Panc1 (cell line): Measurements from ENCODE around the gene RAP1GAP2.

Experiments
- CTCF ChIP-seq: fragments of 450-650 bp; IDR thresholded peaks from 2 replicates; pipeline ENCODE4 v1.5.1; 2017; ENCODE audit warnings: mild to moderate bottlenecking
- POLR2AphosphoS5 ChIP-seq: IDR thresholded peaks from 2 replicates; pipeline ENCODE4 v1.6.1; 2012; ENCODE audit warnings: mild to moderate bottlenecking, low read depth, low read length, moderate library complexity
- REST ChIP-seq, 2 experiments: IDR thresholded peaks; 2 replicates each; pipeline ENCODE4 v1.6.1; 2011 to 2012; ENCODE audit warnings: low read depth in 2 of 2, control low read depth in 1 of 2, low read length in 1 of 2, mild to moderate bottlenecking in 1 of 2, moderate library complexity in 1 of 2; ENCODE audit not compliant: insufficient read depth in 1 of 2

- TF ChIP-seq CTCF (no peak), REST (IDR thresholded peaks at IDR 0.05; ENCODE audit: insufficient read depth in 1 of 2, low read depth in 2 of 2, low read length in 1 of 2) (no peak), POLR2AphosphoS5 (no peak)
Observed at GRCh38 chr17:2814481-2815341, 18.5 kb downstream of the RAP1GAP2 start.
